Endothelial cell of umbilical vein (primary cell): ENCODE data around the gene FTO. TPM values are rescaled to one million over a fixed set of nuclear protein-coding genes. Genes with fewer than 3 reads are reported as not detected.

ENCODE experiments used
- BruUV-seq: library from RNA; stranded (reverse); fragments of 400-500 nt; replicated peaks from 2 replicates; lab custom pipeline; 2021; lab: Mats Ljungman, UMichigan
- CTCF ChIA-PET: fragments of 300-600, 350-600 bp; sonication (Branson Sonifier 250); formaldehyde crosslinking; loops from one replicate; lab custom pipeline; 2021; ENCODE audit warnings: antibody characterized with exemption, inconsistent platforms; lab: Charles Lee
- POLR2A ChIA-PET: fragments of 300-600, 350-600 bp; sonication (Branson Sonifier 250); formaldehyde crosslinking; loops from one replicate; lab custom pipeline; 2021; ENCODE audit warnings: antibody characterized with exemption, inconsistent platforms; lab: Charles Lee
- DNase-seq: peaks from one replicate; pipeline ENCODE4 v3.0.0-alpha.2; 2011; ENCODE audit warnings: low read depth, low spot score
- FAIRE-seq: peaks from 2 replicates; lab custom pipeline; 2011; peaks lifted over from hg19 to GRCh38; lab: Jason Lieb, UNC
- H2AFZ ChIP-seq: 2 replicates; pipeline ENCODE4 v1.6.0; 2012; ENCODE audit warnings: low read depth, low read length, control low read depth, inconsistent platforms
- H3K27ac ChIP-seq: 2 replicates; pipeline ENCODE4 v1.5.1; 2011; ENCODE audit warnings: low read depth, mild to moderate bottlenecking, control low read depth, low read length, moderate library complexity; ENCODE audit not compliant: insufficient read depth
- H3K27me3 ChIP-seq, 2 experiments: 2 replicates each; pipeline versions ENCODE4 v1.6.0 to v1.6.1; 2011; ENCODE audit warnings: low read length in 2 of 2, mixed read lengths in 1 of 2; ENCODE audit not compliant: control insufficient read depth in 2 of 2, insufficient read depth in 2 of 2
- H3K36me3 ChIP-seq, 2 experiments: 2 replicates in 1 of 2; 3 replicates in 1 of 2; pipeline ENCODE4 v1.5.1; 2011; ENCODE audit warnings: low read length in 2 of 2, mild to moderate bottlenecking in 1 of 2, moderate library complexity in 1 of 2; ENCODE audit not compliant: control insufficient read depth in 2 of 2, insufficient read depth in 2 of 2; ENCODE audit errors: extremely low read depth in 1 of 2
- H3K4me1 ChIP-seq: 3 replicates; pipeline ENCODE4 v1.5.1; 2011; ENCODE audit warnings: mild to moderate bottlenecking, low read length; ENCODE audit not compliant: control insufficient read depth, insufficient read depth; ENCODE audit errors: extremely low read depth
- H3K4me2 ChIP-seq: 2 replicates; pipeline ENCODE4 v1.6.1; 2011; ENCODE audit warnings: low read length, control low read depth, mixed read lengths; ENCODE audit not compliant: insufficient read depth
- H3K4me3 ChIP-seq, 3 experiments: fragments of 200-600 bp in 1 of 3; sonication (generic), shearing (Covaris generic) in 1 of 3; replicated peaks in 1 of 3; 2 replicates each; pipeline ENCODE4 v1.5.1; 2011 to 2016; ENCODE audit warnings: control low read depth in 3 of 3, low read length in 3 of 3, mild to moderate bottlenecking in 2 of 3, inconsistent platforms in 1 of 3, low read depth in 1 of 3, moderate library complexity in 1 of 3; ENCODE audit not compliant: insufficient read depth in 1 of 3
- H3K79me2 ChIP-seq: 2 replicates; pipeline ENCODE4 v1.6.0; 2012; ENCODE audit warnings: low read length, inconsistent platforms; ENCODE audit not compliant: control insufficient read depth, insufficient read depth
- H3K9ac ChIP-seq: replicated peaks from 2 replicates; pipeline ENCODE3; 2011; ENCODE audit warnings: low read length, control low read depth; ENCODE audit not compliant: insufficient read depth; ENCODE audit errors: extremely low read depth
- H3K9me1 ChIP-seq: replicated peaks from 3 replicates; pipeline ENCODE4 v1.6.0; 2011; ENCODE audit warnings: mild to moderate bottlenecking, low read length; ENCODE audit not compliant: control insufficient read depth, insufficient read depth; ENCODE audit errors: extremely low read depth
- H3K9me3 ChIP-seq: replicated peaks from 2 replicates; pipeline ENCODE4 v1.5.1; 2012; ENCODE audit warnings: low read length, inconsistent platforms; ENCODE audit not compliant: control insufficient read depth, insufficient read depth
- H4K20me1 ChIP-seq: replicated peaks from 2 replicates; pipeline ENCODE3; 2011; ENCODE audit warnings: mild to moderate bottlenecking, low read length; ENCODE audit not compliant: control insufficient read depth, insufficient read depth; ENCODE audit errors: extremely low read depth
- CTCF ChIP-seq, 2 donors: IDR thresholded peaks; 1 replicate in 1 of 2; 2 replicates in 1 of 2; pipeline ENCODE4 v1.5.1; 2011; ENCODE audit warnings: low read length in 2 of 2, mild to moderate bottlenecking in 2 of 2, moderate library complexity in 2 of 2, control low read depth in 1 of 2, inconsistent platforms in 1 of 2, low read depth in 1 of 2; ENCODE audit not compliant: insufficient read depth in 1 of 2; ENCODE audit errors: extremely low read depth in 1 of 2
- EZH2 ChIP-seq: IDR thresholded peaks from 2 replicates; pipeline ENCODE4 v1.6.1; 2012; ENCODE audit warnings: borderline replicate concordance, low read depth, mild to moderate bottlenecking, moderate library complexity, low read length, inconsistent platforms; ENCODE audit not compliant: severe bottlenecking
- FOS ChIP-seq: IDR thresholded peaks from 2 replicates; pipeline ENCODE4 v1.6.1; 2011; ENCODE audit warnings: mild to moderate bottlenecking, low read length, moderate library complexity, borderline replicate concordance; ENCODE audit not compliant: insufficient read depth
- JUN ChIP-seq: IDR thresholded peaks from 2 replicates; pipeline ENCODE4 v1.6.1; 2011; ENCODE audit warnings: borderline replicate concordance, low read depth; ENCODE audit not compliant: insufficient read length, insufficient read depth
- dilution Hi-C: fragments of 300-500 bp; cut with MboI; formaldehyde crosslinking; loops from one replicate; pipeline ENCODE4 v1.15.0; 2019; ENCODE audit warnings: low sequenced_read_pairs; ENCODE audit not compliant: extremely low pct_ligation_motif_present
- intact Hi-C: fragments of 100-400 bp; cut with micrococcal nuclease; formaldehyde crosslinking; loops from one replicate; pipeline ENCODE4 v1.10.0; 2022
- polyA plus RNA-seq, 4 experiments: library from polyadenylated mRNA; depleted of rRNA in 3 of 4; stranded (reverse) in 3 of 4; unstranded in 1 of 4; fragments of >200 nt; gene quantifications; 2 replicates each; pipeline versions ENCODE4 v1.2.1 to v1.2.3, GENCODE V29; 2011 to 2012; ENCODE audit warnings: missing spikeins in 1 of 4
- total RNA-seq: library from RNA; stranded (reverse); gene quantifications from 2 replicates; pipeline ENCODE4 v1.2.3, GENCODE V29; 2021

Gene FTO
- total and polyA plus RNA-seq, 2 donors (not counting 3 experiments of a cell fraction or from before 2014, with no cell fraction given), result 48.6 to 87.1 TPM

GRCh38 chr16:53766304-53767016 lies 62.5 kb downstream of the FTO start:
- ChIA-PET POLR2A (no interaction called here), CTCF (interaction anchor here (1.2 to 1.6 kb wide), 2 partner anchors 9 to 217 kb away, joined by 3 read pairs; no protein-coding TSS in a partner anchor)
- Histone ChIP-seq H2AFZ (no peak overlapping the region), H3K9me3 (no peaks in the 10 kb centered on the region), H3K79me2 (peaks cover 13% of the 10 kb centered on the region), H3K36me3 (no peaks in the 10 kb centered on the region), H3K4me1 (peaks cover 7% of the 10 kb centered on the region), H3K9ac (no peak overlapping the region), H3K27me3 (no peaks in the 10 kb centered on the region), H3K4me2 (no peak overlapping the region), H3K27ac (no peak overlapping the region), H3K9me1 (no peaks in the 10 kb centered on the region), H3K4me3 (no peak overlapping the region), H4K20me1 (no peaks in the 10 kb centered on the region)
- dilution Hi-C loops, result no loop called here
- TF ChIP-seq FOS (no peak), EZH2 (no peak), CTCF (IDR thresholded peaks at IDR 0.05; ENCODE audit: extremely low read depth in 1 of 2, insufficient read depth in 1 of 2, low read depth in 1 of 2, low read length in 2 of 2) (no peak), JUN (no peak)
- DNase-seq (peak; percentile 62), FAIRE-seq (no peak)
- intact Hi-C loops, result no loop called here
- BruUV-seq, result no TSS peak
